Neutrophil (primary cell): ENCODE results near the gene PXDC1.

Source experiments
- H3K27ac ChIP-seq: fragments of 200-600 bp; sonication (generic); 2 replicates; pipeline ENCODE4 v1.5.1; 2016; ENCODE audit warnings: mild to moderate bottlenecking, moderate library complexity
- H3K27me3 ChIP-seq: fragments of 200-600 bp; sonication (generic); 2 replicates; pipeline ENCODE4 v1.6.0; 2016; ENCODE audit warnings: mild to moderate bottlenecking
- H3K36me3 ChIP-seq: fragments of 200-600 bp; sonication (generic); 2 replicates; pipeline ENCODE4 v1.5.1; 2017
- H3K4me1 ChIP-seq, 2 experiments: fragments of 200-600 bp in 1 of 2; sonication (generic) in 1 of 2; 1 replicate in 1 of 2; 2 replicates in 1 of 2; pipeline versions ENCODE4 v1.5.1 to v1.6.1; 2013 to 2016; ENCODE audit warnings: low read depth in 1 of 2, low read length in 1 of 2, mild to moderate bottlenecking in 1 of 2, moderate library complexity in 1 of 2; ENCODE audit not compliant: control insufficient read depth in 1 of 2, insufficient read depth in 1 of 2
- H3K4me3 ChIP-seq, 2 experiments: fragments of 200-600 bp in 1 of 2; sonication (generic) in 1 of 2; 1 replicate in 1 of 2; 2 replicates in 1 of 2; pipeline ENCODE4 v1.5.1; 2013 to 2016; ENCODE audit warnings: low read depth in 1 of 2, low read length in 1 of 2, mild to moderate bottlenecking in 1 of 2, moderate library complexity in 1 of 2
- H3K9me3 ChIP-seq: fragments of 200-600 bp; sonication (generic); 2 replicates; pipeline ENCODE4 v1.5.1; 2016
- CTCF ChIP-seq: fragments of 200-600 bp; sonication (generic); IDR thresholded peaks from 2 replicates; pipeline ENCODE4 v1.5.1; 2016; ENCODE audit warnings: antibody characterized with exemption

PXDC1 gene

GRCh38 chr6:3752531-3753227 lies 1.2 kb upstream of the PXDC1 start:
- TF ChIP-seq CTCF = no peak
- H3K4me1 ChIP-seq = peaks cover 23 to 31% of the 10 kb centered on the region in 2 experiments
- peak overlapping the region; percentile 70 to 74 for H3K4me3 ChIP-seq
- no peaks in the 10 kb centered on the region for H3K36me3 ChIP-seq
- peaks cover 83% of the 10 kb centered on the region for H3K27me3 ChIP-seq
- H3K9me3 ChIP-seq = no peaks in the 10 kb centered on the region
- no peak overlapping the region for H3K27ac ChIP-seq

GRCh38 chr6:3751730-3752530 lies 417 bp upstream of the PXDC1 start:
- Histone ChIP-seq H3K9me3 (no peaks in the 10 kb centered on the region), H3K27me3 (peaks cover 83% of the 10 kb centered on the region), H3K27ac (peak overlapping the region; percentile 12), H3K4me1 (peaks cover 28 to 39% of the 10 kb centered on the region in 2 experiments), H3K36me3 (no peaks in the 10 kb centered on the region), H3K4me3 (peak overlapping the region; percentile 70 to 74)
- no peak for TF ChIP-seq CTCF

- Histone ChIP-seq H3K4me3 (peak overlapping the region; percentile 70 to 74), H3K4me1 (peaks cover 42 to 53% of the 10 kb centered on the region in 2 experiments), H3K36me3 (no peaks in the 10 kb centered on the region), H3K9me3 (no peaks in the 10 kb centered on the region), H3K27me3 (peaks cover 73% of the 10 kb centered on the region), H3K27ac (peak overlapping the region; percentile 12)
- no peak for TF ChIP-seq CTCF
Observed at GRCh38 chr6:3750317-3751076, 1.0 kb downstream of the PXDC1 start.

- Histone ChIP-seq H3K4me1 (peaks cover 48 to 58% of the 10 kb centered on the region in 2 experiments), H3K27ac (peak overlapping the region; percentile 12), H3K4me3 (peak overlapping the region; percentile 70 to 74), H3K9me3 (no peaks in the 10 kb centered on the region), H3K27me3 (peaks cover 67% of the 10 kb centered on the region), H3K36me3 (no peaks in the 10 kb centered on the region)
- no peak for TF ChIP-seq CTCF
Observed at GRCh38 chr6:3749977-3750316, 1.6 kb downstream of the PXDC1 start.

GRCh38 chr6:3749067-3749841 lies 2.3 kb downstream of the PXDC1 start:
- H3K4me1 ChIP-seq = peaks cover 55 to 65% of the 10 kb centered on the region in 2 experiments
- no peaks in the 10 kb centered on the region for H3K9me3 ChIP-seq
- no peak overlapping the region for H3K4me3 ChIP-seq
- H3K27me3 ChIP-seq = peaks cover 60% of the 10 kb centered on the region
- TF ChIP-seq CTCF = no peak
- H3K27ac ChIP-seq = no peak overlapping the region
- H3K36me3 ChIP-seq = no peaks in the 10 kb centered on the region
